ENCODE data around the gene SPEM2.
"Not testable (repeated sequence)": the region's sequence is repeated elsewhere in the genome, so short reads cannot be mapped to it uniquely, and the experiment has no call there.

The SPEM2 gene

DNA sequence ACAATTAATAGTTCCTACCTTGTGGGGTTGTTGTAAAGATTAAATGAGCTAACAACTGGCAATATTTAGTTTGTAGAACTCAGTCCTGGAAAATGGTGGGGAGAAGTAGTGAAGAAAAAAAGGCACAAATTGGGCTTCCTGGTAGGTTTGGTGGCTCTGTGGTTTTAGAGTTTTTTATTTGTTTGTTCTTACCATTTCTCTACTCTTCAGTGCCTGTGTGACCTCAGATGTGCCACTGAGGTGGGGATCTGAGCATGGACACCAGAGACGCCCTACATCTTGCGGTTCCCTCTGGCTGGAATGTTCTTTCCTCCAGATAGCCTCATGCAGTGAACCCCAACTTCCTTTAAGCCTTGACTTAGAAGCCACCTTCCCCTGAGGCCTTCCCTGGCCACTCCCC is 46.3 kb downstream of the SPEM2 start:
- no peak for DNase-seq (ENCODE audit: low read depth, low spot score)

DNA sequence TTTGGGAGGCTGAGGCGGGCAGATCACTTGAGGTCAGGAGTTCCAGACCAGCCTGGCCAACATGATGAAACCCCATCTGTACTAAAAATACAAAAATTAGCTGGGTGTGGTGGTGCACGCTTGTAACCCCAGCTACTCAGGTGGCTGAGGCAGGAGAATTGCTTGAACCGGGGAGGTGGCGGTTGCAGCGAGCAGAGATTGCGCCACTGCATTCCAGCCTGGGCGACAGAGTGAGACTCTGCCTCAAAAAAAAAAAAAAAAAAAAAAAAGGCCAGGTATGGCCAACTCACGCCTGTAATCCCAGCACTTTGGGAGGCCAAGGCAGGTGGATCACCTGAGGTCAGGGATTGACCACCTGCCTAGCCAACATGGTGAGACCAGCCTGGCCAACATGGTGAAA is 49.4 kb downstream of the SPEM2 start:
- not testable (repeated sequence) for DNase-seq (ENCODE audit: low read depth, low spot score)

DNA sequence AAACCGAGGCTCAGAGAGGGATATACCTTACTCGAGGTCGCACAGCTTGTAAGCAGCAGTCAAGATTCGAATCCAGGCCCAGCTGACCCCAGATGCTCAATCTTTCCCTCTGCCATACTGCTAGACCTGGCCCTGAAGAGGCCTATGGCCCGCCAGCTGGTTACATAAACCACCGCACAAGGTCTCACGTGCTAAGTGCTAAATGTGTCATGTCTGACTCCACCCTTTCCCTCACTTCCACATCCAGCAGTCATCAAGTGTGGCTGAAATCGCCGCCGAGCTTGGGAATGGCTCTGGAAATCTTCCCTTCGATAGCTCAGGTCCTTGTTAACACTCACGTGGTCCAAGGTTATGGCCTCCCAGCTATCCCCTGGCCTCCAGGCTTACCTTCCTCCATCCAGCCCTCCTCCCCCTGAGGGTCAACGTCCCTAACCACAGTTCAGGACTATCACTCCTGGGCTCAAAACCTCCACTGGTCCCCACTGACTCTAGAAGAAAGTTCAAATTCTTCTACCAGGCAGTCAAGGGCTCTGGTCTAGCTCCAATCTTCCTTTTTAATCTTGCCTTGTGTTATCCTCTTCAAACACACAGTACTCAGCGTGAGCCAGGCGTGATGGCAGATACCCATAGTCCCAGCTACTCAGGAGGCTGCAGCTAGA is 50.5 kb downstream of the SPEM2 start:
- no peak for DNase-seq (ENCODE audit: low read depth, low spot score)

DNA sequence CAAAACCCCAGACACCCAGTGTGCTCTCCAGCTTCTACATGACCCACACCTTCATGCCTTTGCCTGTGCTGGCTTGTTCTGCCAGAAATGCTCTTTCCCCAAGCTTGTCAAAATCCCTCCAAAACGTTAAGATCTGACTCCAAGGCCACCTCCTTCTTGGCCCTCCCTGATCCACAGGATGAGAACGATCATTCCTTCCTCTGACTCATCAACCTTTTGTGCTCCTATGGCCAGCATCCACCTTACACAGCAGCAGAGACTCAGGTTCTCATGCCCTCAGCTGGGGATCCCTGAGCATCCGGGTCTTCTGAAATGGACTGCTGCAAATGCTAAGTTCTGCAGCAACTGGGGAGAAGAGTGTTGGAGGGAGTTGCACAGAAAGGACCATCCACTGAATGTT is 51.1 kb downstream of the SPEM2 start:
- no peak for DNase-seq (ENCODE audit: low read depth, low spot score)

DNA sequence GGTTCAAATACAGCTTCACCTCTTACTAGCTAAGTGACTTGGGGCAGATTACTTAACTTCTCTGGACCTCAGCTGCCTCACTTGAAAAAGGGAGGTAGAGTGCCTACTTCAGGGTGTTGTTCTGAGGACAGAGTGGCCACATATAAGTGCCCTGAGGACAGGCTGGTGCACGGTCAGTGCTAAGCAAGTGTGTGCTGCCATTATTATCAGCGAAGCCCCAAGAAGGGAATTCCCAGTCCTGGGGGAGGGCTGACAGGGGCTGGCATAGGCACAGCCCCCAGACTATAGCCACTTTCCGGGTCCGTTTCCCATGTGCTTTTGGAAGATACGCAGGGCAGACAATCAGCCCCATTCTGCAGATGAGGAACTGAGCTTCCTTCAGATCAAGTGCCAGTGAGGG is 51.5 kb downstream of the SPEM2 start:
- no peak for DNase-seq (ENCODE audit: low read depth, low spot score)

Measured in iPS DF 19.7 (cell line).